Cardiac septum (tissue), 1 donor: ENCODE measurements around the gene PCCA. TPM values are rescaled to one million over a fixed set of nuclear protein-coding genes. Genes with fewer than 3 reads are reported as not detected.
"Not testable (repeated sequence)": the region's sequence is repeated elsewhere in the genome, so short reads cannot be mapped to it uniquely, and the experiment has no call there.

Experiments
- DNase-seq: peaks from one replicate; pipeline ENCODE4 v3.0.0-alpha.2; 2020; ENCODE audit warnings: low spot score
- intact Hi-C: fragments of 100-400 bp; cut with DNase I; formaldehyde crosslinking; loops from one replicate; pipeline ENCODE4 v1.14.0; 2022
- total RNA-seq: library from RNA; stranded (reverse); fragmentation: NEBNext Ultra II Directional; extraction: Animal tissue kit (Norgen Biotek cat#: 25700); gene quantifications from one replicate; pipeline ENCODE4 v1.2.1, GENCODE V29; 2021
- donor health status: DM: no; HTN: no; CAD: no.

The PCCA gene
- total RNA-seq, 1 donor from 2014 or later = 51.2 TPM

- intact Hi-C loops, DNase-seq: not testable (repeated sequence)
These were observed 3.4 kb downstream of the PCCA start for GRCh38 chr13:100092273-100092672.

DNA sequence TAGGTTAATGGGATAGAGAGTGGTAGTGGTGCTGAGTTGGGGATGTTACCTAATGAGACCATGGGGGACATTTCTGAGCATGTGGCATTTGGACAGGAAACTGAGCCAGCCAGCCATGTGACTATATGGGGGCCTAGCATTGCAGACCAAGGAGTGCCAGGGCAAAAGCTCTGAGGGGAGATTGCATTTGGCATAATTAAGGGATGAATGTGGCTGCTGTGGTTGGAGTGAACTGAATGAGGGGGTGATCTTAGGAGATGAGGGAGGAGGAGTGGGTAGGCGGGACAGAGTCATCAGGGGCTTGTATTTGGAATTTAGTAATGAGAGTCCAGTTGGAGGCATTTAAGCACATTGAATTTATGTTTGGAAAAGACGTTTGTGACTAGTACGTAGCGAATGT, 6.6 kb downstream of the PCCA start:
- intact Hi-C loops = no loop called here
- DNase-seq = no peak

GRCh38 chr13:100096526-100096925, 7.6 kb downstream of the PCCA start:
- no peak for DNase-seq
- intact Hi-C loops = no loop called here

DNA sequence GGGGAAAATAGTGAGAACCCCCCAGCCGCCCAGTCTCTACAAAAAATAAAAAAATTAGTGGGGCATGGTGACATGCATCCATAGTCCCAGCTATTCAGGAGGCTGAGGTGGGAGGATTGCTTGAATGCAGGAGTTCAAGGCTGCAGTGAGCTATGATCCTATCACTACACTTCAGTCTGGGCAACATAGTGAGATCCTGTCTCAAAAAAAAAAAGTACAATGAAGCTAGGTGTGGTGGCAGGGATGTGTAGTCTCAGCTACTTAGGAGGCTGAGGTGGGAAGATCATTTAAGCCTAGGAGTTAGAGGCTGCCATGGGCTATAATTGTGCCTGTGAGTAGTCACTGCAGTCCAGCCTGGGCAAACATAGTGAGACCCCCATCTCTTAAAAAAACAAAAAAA, 8.9 kb downstream of the PCCA start:
- intact Hi-C loops = no loop called here
- no peak for DNase-seq

DNA sequence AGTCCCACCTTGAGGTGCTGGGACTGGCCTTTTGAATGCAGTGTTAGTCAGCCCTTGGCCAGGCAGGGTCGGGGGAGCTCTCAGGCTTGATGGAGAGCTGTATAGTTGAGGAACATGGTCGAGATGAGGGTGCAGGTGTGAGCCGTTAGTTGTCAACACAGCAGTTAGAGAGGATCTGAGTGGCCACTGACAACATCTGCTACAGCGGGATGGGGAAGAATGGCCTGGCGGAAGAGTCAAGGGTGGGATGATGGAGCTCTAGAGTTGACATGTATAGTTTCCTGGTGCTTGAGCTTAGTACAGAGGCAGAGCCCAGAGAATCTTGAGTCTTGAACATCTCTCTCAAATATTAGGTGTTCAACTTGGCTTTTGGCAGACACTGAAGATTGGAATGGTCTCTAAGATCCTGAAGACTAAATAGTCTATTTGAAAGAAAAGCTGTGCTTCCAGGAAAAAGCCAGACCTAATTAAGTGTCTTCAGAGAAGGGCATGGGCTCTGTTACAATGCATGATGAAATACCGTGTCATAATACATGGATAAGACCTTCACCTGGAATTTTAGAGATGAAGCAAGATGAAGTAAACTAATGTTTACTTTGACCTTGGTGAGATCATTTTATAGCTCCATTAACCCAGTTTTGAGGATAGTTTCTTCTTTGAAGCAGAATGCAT, 9.7 kb downstream of the PCCA start:
- intact Hi-C loops = no loop called here
- no peak for DNase-seq

DNA sequence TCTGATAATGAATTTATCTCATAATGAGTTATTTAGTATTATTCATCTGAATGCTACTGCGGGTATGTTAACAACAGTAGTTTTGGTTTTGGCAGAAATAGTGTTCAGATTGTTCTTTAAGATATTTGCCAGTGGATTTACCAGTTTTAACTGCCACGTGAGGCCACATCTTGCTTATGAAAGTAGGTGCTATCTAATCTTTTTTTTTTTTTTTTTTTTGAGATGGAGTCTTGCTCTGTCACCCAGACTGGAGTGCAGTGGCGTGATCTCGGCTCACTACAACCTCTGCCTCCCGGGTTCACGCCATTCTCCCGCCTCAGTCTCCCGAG, 10.2 kb downstream of the PCCA start:
- DNase-seq, intact Hi-C loops: not testable (repeated sequence)

DNA sequence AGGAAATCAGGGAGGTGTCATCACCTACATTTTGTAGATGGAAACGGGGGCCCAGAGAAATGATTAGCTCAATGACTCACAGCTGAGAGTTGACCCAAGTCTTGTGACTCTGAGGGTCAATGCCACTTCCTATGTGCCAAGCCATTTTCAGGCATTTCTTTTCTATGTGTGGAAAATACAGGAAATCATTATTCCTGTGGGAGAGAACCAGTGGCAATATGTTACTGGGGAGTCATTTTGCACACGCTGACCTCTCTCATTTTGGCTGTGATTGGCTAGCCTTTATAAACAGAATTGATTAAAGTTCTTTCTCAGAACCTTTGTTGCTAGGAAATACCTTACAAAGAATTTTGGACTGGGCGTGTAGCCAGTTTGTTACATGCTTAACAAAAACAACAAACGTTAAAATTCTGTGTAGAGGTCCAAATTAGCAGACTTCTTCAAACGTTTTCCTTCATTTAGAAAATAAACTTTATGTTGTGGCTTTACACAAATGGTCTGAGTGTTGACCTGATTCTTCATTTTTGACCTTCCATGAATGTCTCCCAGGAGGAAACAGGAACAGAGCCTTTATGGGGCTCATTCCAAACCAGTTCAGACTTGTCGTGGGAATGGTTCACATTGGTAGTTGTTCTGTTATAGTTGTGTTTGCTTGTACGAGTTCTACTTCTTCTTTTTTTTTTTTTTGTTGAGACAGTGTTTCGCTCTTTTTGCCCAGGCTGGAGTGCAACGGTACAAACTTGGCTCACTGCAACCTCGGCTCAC, 11.4 kb downstream of the PCCA start:
- intact Hi-C loops = no loop called here
- no peak for DNase-seq

GRCh38 chr13:100102042-100102441, 13.1 kb downstream of the PCCA start:
- DNase-seq = no peak
- intact Hi-C loops = no loop called here

- DNase-seq = no peak
- intact Hi-C loops = no loop called here
These were observed 17.1 kb downstream of the PCCA start for GRCh38 chr13:100106005-100106404.

DNA sequence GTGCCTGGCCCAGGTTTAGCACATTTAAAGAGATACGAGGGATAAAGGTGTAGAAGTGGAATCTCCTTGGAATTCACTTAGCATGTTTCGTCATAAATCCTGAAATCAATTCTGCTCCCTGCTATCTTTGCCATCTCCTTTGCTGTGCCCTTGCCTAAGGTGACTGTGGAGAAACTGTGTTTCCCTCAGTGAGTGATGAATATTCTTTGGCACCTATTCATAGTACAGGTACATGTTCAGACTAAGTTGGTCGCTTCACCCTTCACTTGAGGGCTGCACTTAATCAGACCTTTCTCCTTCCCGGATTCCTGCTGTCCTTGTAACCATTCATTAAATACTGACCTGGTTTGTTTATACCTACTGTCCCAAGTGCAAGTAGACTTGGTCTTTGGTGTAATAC, 17.8 kb downstream of the PCCA start:
- intact Hi-C loops = no loop called here
- no peak for DNase-seq

DNA sequence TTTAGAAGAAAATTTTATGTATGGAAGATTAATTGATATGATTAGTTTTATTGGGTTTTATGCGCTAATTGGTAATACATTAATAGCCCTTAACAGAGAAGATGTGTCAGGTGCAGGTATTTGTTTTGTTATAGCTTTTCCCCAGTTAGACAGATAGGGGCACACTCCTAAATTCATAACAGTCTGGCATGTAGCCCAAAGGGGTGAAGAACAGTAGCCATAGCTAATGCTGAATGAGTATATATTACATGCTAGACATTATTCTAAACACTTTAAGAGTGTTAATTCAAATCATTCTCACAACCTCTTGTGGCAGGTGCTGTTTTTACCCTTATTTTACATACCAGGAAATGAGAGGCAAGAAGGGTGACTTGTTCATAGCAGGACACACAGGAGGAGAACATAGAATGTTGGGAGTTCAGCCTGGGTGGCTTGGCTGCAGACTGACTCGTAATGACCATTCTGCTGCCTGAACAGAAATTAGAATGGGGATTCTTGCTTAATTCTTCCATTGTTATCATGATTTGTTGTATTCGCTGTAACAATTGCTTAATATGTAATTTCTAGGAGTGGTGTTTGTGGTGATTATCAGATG, 20.1 kb downstream of the PCCA start:
- intact Hi-C loops = no loop called here
- DNase-seq = no peak

DNA sequence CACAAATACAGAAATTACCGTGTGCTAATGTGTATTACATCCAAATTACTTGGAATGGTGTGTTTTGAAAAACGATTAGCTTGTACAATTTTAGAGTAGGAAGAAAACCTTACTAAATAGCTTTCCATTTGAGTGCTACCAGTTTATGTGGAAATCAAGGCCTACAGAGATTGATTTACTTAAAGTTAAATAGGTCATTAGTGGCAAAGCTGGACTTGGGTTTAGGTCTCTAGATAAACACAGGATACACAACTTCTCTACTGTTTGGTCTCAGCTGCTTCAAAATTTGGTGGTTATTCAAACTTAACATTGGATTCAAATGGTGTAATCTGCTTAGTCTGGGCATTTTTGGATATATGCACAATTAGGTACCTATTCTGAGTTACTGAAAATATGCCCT, 21.4 kb downstream of the PCCA start:
- no peak for DNase-seq
- intact Hi-C loops = no loop called here

- intact Hi-C loops = no loop called here
- no peak for DNase-seq
These were observed 23.4 kb downstream of the PCCA start for GRCh38 chr13:100112186-100112838.

DNA sequence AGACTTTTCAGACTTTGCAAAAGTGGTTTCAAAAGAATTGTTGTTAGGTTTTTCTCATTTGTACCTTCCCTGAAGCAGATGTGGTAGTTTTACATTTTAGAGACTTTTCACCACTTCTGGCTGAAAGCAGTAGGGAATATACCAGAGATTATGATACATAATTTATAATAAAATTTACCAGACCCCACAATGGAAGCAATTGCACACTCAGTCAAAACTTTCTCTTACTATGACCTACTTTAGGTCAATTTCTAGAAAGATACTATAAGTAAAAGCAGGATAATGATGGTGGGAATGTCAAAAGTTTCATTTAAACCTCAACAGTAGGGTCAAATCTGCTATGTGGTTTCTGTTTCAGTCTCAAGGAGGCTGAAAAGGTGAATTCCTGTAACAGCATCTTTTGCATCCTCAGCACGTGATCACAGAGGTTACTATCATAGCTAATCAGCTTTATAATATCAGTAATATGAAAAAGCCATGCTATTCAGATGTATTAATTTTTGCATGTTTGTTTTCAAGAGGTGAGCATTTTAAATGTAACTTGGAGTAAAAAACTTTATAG, 26.9 kb downstream of the PCCA start:
- intact Hi-C loops = no loop called here
- DNase-seq = no peak

DNA sequence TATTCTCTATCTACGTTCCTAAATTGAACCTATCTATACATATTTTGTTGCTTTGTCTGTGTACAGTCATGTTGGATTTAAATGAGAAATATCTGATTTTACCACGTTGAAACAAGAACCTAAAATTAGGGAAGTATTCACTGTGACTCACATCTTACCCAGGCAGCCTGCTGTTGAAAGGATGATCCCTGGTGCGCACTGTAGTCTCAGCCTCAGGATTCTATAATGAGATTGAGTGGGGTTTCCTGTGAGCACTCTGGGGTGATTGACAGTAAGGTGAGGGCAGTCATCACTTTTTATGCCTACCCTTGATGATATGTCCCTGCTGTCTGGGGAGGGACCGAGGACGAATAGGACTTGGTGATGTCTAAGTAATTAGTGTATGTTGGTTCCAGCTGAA, 35.4 kb downstream of the PCCA start:
- no peak for DNase-seq
- intact Hi-C loops = no loop called here

DNA sequence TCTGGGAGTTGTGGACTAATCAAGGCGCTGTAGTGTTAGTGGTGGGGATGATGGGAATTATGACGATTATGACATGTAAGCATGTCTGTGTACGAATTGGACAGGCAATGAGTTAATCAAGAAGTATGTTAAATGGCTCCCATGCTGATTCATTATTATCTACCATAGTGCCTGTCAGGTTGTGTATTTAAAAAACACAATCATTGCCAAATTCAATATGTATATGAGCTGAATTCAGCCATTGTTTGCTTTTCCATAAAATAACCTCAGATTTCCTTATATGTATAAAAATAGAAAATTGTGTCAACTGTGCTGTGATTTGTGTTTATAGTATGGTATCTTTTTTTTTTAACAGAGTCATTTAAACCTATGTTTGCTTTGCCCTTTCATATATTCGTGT, 37.1 kb downstream of the PCCA start:
- DNase-seq = no peak
- intact Hi-C loops = no loop called here

DNA sequence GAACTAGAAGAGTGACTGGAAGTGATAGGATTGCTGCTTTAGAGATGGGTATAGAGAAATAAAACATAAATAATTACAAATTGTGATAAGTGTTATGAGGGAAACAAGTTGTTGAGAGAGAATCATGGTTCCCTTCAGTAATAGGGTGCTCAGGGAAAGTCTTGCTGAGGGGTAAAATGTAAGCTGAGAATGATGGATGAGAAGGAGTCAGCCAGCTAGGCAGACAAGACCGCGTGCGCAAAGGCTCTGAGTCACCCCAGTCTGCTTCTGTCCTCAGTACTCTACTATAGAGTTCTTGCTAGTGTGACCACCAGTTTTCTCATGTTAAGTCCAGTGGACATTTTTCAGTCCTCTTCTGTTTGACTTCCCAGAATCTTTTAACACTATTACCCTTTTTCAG, 39.5 kb downstream of the PCCA start:
- intact Hi-C loops = no loop called here
- no peak for DNase-seq

- intact Hi-C loops = no loop called here
- DNase-seq = no peak
These were observed 39.9 kb downstream of the PCCA start for GRCh38 chr13:100128838-100129237.

DNA sequence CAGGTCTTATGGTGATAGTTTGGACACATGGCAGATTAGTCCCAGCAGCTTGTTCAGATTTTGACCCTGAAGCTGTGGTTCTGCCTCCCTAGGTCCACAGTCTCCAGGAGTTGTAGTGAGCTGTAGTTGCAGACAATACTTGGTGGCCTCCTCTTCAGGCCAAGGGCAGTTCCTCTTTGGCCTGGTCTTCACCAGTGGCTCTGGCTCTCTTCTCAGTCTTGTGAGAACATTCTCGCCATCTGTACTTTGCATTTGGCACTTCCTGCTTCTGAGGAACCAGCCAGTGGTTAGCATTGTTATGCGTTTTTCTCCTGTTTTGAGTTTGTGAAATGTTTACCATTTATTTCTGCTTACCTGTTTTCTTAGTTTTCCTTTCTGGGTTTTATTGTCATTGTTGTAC, 40.7 kb downstream of the PCCA start:
- no peak for DNase-seq
- intact Hi-C loops = no loop called here

GRCh38 chr13:100130092-100130491, 41.2 kb downstream of the PCCA start:
- no peak for DNase-seq

More at GRCh38 chr13:100130092-100130491, 41.2 kb downstream of the PCCA start:
- intact Hi-C loops = no loop called here
